Measurements from ENCODE around the gene GAD1. TPM values are rescaled to one million over a fixed set of nuclear protein-coding genes. Genes with fewer than 3 reads are reported as not detected.

Gene GAD1
- total and polyA plus RNA-seq, 2 of the 4 experiments (the other 2 are of a cell fraction): not detected

GRCh38 chr2:170846314-170846713 is 29.6 kb downstream of the GAD1 start:
- Histone ChIP-seq H2BK120ac (ENCODE audit: low read depth, low read length) (no peak overlapping the region), H3K9me3 (ENCODE audit: control insufficient read depth, insufficient read depth, low read length) (no peaks in the 10 kb centered on the region), H2BK15ac (ENCODE audit: low read depth, low read length) (no peak overlapping the region), H2BK20ac (ENCODE audit: low read depth, low read length) (no peak overlapping the region), H3K9me1 (ENCODE audit: insufficient read depth, low read length) (no peaks in the 10 kb centered on the region), H3K27me3 (ENCODE audit: control insufficient read depth, insufficient read depth, low read length) (no peaks in the 10 kb centered on the region), H3K23ac (ENCODE audit: low read depth, low read length) (no peak overlapping the region), H2BK5ac (ENCODE audit: low read depth, low read length, poor library complexity, severe bottlenecking) (no peak overlapping the region), H3K4me3 (ENCODE audit: insufficient read depth, low read depth, low read length) (no peak overlapping the region), H3K27ac (ENCODE audit: insufficient read depth, low read length) (no peak overlapping the region), H3K56ac (ENCODE audit: extremely low read depth, insufficient read depth, low read length) (no peak overlapping the region), H2AK9ac (replicated peaks; ENCODE audit: low read depth, low read length, poor library complexity) (no peak overlapping the region), H3K4ac (ENCODE audit: low read depth, low read length) (no peak overlapping the region), H3K79me1 (ENCODE audit: low read depth in 1 of 2, low read length in 2 of 2) (no peaks in the 10 kb centered on the region), H4K8ac (ENCODE audit: low read depth in 2 of 2, low read length in 2 of 2) (no peak overlapping the region), H3K18ac (ENCODE audit: low read depth, low read length) (no peak overlapping the region), H2AFZ (replicated peaks; ENCODE audit: low read length, poor library complexity) (no peak overlapping the region), H3K4me2 (ENCODE audit: low read depth, low read length) (no peak overlapping the region), H4K5ac (ENCODE audit: low read depth, low read length) (no peak overlapping the region), H3K14ac (replicated peaks; ENCODE audit: low read depth, low read length) (no peak overlapping the region), H2AK5ac (ENCODE audit: low read depth, low read length) (no peak overlapping the region), H3K9ac (ENCODE audit: low read depth, low read length) (no peak overlapping the region), H3K4me1 (ENCODE audit: control insufficient read depth, insufficient read depth, low read length) (no peaks in the 10 kb centered on the region), H3K36me3 (ENCODE audit: control insufficient read depth, insufficient read depth, low read length) (no peaks in the 10 kb centered on the region), H4K20me1 (ENCODE audit: insufficient read depth, low read length) (no peaks in the 10 kb centered on the region), H4K91ac (ENCODE audit: insufficient read depth, low read depth, low read length) (no peak overlapping the region)
- dilution Hi-C loops (cut with HindIII; ENCODE audit: low sequenced_read_pairs, unreplicated experiment): no loop called here
- DNase-seq (no peak), ATAC-seq (ENCODE audit: low read depth) (no peak)
- in situ Hi-C loops (cut with MboI; ENCODE audit: low sequenced_read_pairs): no loop called here
- CTCF ChIA-PET: no interaction called here
- TF ChIP-seq USF2 (IDR thresholded peaks at IDR 0.05; ENCODE audit: low read depth, low read length): no peak
- TF ChIP-seq RFX5 (IDR thresholded peaks at IDR 0.05; ENCODE audit: low read depth, low read length): no peak
- no peak for TF ChIP-seq FOS (IDR thresholded peaks at IDR 0.05; ENCODE audit: low read depth, low read length)
- no peak for TF ChIP-seq CHD1 (IDR thresholded peaks at IDR 0.05; ENCODE audit: low read depth, low read length)
- TF ChIP-seq CTCF (conservative IDR thresholded peaks at IDR 0.05; ENCODE audit: low read depth, low read length): no peak
- TF ChIP-seq, protein P1, sequence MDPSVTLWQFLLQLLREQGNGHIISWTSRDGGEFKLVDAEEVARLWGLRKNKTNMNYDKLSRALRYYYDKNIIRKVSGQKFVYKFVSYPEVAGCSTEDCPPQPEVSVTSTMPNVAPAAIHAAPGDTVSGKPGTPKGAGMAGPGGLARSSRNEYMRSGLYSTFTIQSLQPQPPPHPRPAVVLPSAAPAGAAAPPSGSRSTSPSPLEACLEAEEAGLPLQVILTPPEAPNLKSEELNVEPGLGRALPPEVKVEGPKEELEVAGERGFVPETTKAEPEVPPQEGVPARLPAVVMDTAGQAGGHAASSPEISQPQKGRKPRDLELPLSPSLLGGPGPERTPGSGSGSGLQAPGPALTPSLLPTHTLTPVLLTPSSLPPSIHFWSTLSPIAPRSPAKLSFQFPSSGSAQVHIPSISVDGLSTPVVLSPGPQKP (IDR thresholded peaks at IDR 0.05; ENCODE audit: borderline replicate concordance, low read depth, low read length): no peak
- no peak for TF ChIP-seq NFE2L2 (IDR thresholded peaks at IDR 0.05; ENCODE audit: low read depth, low read length)
- no peak for TF ChIP-seq MAFK (IDR thresholded peaks at IDR 0.05; ENCODE audit: low read depth, low read length)
- TF ChIP-seq POLR2A (IDR thresholded peaks at IDR 0.05; ENCODE audit: low read depth, low read length): no peak
- TF ChIP-seq RAD21 (IDR thresholded peaks at IDR 0.05; ENCODE audit: low read length): no peak
- TF ChIP-seq CEBPB (IDR thresholded peaks at IDR 0.05; ENCODE audit: low read depth, low read length): no peak
- no TSS peak for BruUV-seq (replicated peaks)
- POLR2A ChIA-PET (ENCODE audit: unreplicated experiment): no interaction called here
- intact Hi-C loops (cut with micrococcal nuclease): no loop called here

All from IMR-90 (cell line).